ENCODE results near the gene THBS4.

DNA sequence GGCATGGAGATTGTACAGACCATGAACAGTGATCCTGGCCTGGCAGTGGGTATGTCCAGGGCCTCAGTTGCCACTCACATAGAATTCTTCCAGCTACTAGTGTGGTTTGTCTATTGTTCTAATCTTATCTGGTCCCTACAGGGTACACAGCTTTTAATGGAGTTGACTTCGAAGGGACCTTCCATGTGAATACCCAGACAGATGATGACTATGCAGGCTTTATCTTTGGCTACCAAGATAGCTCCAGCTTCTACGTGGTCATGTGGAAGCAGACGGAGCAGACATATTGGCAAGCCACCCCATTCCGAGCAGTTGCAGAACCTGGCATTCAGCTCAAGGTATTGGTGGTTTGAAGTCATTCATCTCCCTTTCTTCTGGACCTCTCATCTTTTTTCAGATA lies 43.8 kb downstream of the THBS4 start:
- TF ChIP-seq POLR2A (IDR thresholded peaks at IDR 0.05; ENCODE audit: low read depth, low read length), result no peak
- TF ChIP-seq POLR2AphosphoS5 (IDR thresholded peaks at IDR 0.05; ENCODE audit: low read depth, low read length), result no peak

Measured in GM12892 (cell line).